Fibroblast of mammary gland (primary cell): ENCODE measurements around the gene ING5.

Experiments
- DNase-seq: peaks from one replicate; pipeline ENCODE4 v3.0.0-alpha.2; 2010; ENCODE audit warnings: low read depth
- H3K4me3 ChIP-seq: 2 replicates; pipeline ENCODE4 v1.5.1; 2011; ENCODE audit warnings: low read depth, mild to moderate bottlenecking, low read length, moderate library complexity; ENCODE audit not compliant: control insufficient read depth
- CTCF ChIP-seq: conservative IDR thresholded peaks from 2 replicates; pipeline ENCODE4 v1.5.1; 2011; ENCODE audit warnings: low read depth, low read length, inconsistent platforms; ENCODE audit not compliant: control insufficient read depth, insufficient read depth

Gene ING5

GRCh38 chr2:241743620-241744019 lies 41.8 kb downstream of the ING5 start:
- no peak overlapping the region for H3K4me3 ChIP-seq
- TF ChIP-seq CTCF: no peak
- DNase-seq: no peak

- TF ChIP-seq CTCF: no peak
- H3K4me3 ChIP-seq: no peak overlapping the region
- no peak for DNase-seq
These were observed 42.4 kb downstream of the ING5 start for GRCh38 chr2:241744028-241744754.

GRCh38 chr2:241745276-241745675 lies 43.4 kb downstream of the ING5 start:
- DNase-seq: no peak
- no peak overlapping the region for H3K4me3 ChIP-seq
- TF ChIP-seq CTCF: no peak

GRCh38 chr2:241746084-241746483 lies 44.2 kb downstream of the ING5 start:
- no peak overlapping the region for H3K4me3 ChIP-seq
- no peak for DNase-seq
- no peak for TF ChIP-seq CTCF

- no peak for DNase-seq
- no peak for TF ChIP-seq CTCF
- H3K4me3 ChIP-seq: no peak overlapping the region
These were observed 46.8 kb downstream of the ING5 start for GRCh38 chr2:241748468-241749256.

GRCh38 chr2:241750076-241750840 lies 48.4 kb downstream of the ING5 start:
- DNase-seq: no peak
- no peak for TF ChIP-seq CTCF
- no peak overlapping the region for H3K4me3 ChIP-seq
